ENCODE data around the gene ZSWIM9.

The ZSWIM9 gene

DNA sequence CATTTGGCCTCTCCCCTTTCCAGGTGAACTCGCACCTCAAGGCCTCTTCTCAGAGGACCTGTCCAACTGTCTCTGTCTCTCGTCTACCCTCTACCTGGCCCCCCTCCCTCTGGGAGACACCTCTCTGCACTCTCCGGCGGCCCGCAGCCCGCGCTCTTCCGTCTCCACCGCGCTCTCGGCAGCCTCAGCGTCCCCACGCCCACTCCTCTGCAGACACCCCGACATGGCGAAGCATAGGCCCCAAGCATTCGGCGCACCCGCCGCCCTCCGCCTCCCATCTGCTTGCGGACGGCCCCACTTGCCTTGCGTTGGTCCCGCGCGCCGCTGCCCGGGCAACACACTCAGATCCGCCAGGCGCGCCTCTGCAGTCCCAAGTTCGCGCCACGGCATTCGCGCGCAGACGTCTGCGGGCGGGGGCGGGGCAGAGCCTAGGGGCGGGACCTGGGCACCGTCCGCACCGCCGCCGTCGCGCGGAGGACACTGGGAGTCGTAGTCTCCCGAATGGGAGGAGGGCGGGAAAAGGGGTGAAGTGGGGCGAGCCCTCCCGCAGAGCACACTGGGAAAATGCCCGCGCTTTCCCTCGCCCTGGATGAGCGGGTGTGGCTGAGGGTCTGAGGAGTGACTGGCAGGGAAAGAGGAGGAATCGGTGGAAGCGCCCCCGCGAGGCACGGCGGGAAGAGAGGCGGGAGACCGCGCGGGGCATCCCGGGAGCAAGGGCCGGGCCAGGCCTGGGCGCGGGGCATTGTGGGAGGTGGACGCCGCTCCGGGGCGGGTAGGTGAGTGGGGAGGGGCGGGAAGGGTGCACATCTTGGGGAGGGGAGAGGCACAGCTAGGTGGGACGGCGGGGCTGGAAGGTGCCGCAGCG is at the start of gene ZSWIM9, which contains the start of gene LIG1:
Gene ZSWIM9 (plus strand): TSS at position 742 of the 865 bp plus-strand sequence. CDS start 1,123 bp downstream, outside the sequence.
Gene LIG1 (minus strand): TSS at position 406 of the 865 bp plus-strand sequence. CDS start 4,778 bp downstream, outside the sequence.
- DNase-seq (ENCODE audit: low read depth), result peak; percentile 87

DNA sequence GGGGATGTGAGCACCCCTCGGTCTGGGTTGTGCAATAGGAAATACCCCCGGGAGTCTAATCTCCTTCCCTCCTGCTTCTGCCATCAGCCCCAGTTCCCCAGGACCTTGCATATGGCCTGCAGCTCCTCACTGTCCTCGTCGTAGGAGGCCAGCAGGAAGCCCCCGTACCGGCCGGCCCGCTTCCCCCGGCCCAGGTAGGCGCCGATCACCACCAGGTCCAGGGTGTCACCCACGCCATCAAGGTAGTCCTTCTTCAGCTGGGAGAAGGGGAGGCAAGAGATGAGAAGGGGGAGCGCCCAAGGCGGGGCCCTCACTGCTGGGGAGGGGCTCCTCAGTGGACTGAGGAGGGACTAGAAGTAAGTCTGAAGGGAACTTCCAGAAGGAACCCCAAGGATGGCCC is 49.4 kb upstream of the ZSWIM9 start:
- DNase-seq (ENCODE audit: low read depth), result no peak

DNA sequence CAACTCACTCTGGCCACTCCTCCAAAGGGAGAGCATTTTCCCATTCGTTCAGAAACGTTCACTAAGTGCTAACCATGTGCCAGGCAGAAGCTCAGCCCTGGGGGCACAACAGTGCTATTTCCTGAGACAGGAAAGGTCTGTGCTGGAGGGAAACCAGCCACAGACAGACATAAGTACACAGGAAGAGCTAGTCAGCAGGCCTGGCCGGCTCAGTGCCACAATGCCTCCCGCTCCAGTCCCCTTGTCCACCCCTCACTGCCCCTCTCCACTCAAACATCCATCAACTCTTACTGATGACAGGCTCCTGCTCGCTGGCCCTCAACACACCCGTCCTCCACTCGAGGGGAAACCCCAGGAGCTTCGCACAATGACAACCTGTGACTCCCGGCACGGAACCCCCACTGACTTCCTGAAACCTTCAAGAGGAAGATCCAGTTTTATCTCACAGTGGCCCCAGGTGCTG is 48.5 kb upstream of the ZSWIM9 start:
- DNase-seq (ENCODE audit: low read depth), result no peak

GRCh38 chr19:48122421-48122820 is 48.1 kb upstream of the ZSWIM9 start:
- DNase-seq (ENCODE audit: low read depth), result no peak

DNA sequence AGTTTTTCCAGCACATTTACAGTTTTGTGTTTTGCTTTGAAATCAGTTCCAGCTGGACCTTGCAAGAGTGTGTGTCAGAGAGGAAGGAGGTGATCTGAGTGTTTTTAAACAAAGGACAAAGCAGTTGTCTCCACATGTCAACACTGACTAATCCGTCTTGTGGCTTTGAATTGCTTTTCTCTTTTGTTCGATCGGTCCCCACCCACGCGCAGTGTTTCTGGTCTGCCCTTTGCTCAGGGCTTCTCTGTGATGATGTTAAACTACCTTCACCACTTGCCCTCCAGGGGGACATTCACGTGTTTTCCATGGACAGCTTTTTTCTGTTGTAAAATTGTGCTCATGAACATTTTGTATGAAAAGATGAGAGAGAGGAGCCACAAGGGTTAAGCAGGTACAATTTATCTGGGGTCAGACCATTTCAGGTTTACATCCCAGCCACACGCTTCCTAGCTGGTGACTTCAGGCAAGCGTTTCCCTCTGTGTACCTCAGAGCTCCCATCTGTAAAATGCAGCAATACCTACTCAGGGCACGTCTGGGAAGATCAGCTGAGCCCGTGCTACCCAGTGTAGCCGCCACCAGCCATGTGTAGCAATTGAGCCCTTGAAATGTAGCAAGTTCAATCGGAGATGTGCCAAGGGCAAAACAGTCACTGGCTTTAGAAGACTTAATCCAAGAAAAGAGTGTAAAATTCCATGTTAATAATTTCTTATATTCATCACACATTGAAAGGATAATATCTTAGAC is 46.4 kb upstream of the ZSWIM9 start:
- DNase-seq (ENCODE audit: low read depth), result no peak

DNA sequence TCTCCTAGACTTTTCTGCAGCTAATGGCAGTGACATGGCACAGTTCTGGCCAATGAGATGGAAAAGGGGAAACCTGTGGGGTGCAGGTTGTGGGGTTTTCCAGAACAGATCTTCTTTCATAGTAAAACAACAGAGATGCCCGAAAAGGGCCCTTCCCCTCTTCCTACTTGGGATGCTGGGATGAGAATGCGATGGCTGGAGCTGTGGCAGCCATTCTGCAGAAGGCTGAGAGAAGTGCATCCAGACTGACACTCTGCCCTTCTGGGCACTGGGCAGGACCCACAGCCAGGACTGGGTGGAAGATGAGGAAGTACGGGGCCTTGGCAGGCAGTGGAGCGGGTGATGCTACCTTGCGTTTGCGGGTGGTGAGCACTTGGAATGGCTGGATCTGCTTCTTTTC is 42.9 kb upstream of the ZSWIM9 start:
- DNase-seq (ENCODE audit: low read depth), result no peak

DNA sequence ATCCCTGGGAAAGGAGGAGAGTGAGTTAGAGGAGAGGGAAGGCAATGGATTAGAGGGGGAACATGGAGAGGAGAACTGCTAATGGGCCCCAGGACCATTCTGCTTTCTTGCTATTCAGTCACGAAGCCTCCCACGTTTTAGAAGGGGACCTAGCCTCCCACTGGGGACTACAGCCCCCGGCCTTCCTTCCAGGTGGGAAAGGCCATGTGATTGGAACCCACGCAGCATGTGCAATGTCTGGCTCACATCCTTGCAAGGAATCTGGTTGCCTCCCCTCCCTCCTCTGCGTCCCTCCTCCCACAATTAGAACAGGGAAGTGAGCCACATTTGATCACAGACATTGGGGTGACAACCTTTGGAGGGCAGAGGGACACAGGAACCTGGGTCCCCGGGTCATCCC is 37.4 kb upstream of the ZSWIM9 start:
- DNase-seq (ENCODE audit: low read depth), result no peak

DNA sequence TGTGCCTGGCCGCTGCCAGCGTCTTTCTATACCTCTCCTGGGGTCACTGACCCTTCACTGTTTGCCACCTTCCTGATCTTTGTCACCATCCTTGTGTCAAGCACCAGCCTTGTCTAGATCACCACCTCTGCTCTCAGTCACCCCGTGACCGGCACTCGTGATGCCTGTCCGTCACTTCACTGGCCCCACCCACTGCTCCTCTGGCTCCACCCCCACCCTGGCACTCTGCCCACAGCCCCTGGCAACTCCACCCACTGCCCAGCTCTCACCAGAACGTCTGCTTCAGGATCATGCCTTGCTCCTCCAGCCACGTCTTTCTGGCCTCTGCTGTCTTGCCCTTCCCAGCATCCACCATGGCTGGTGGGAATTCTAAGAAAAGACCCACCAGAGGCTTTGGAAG is 35.1 kb upstream of the ZSWIM9 start:
- DNase-seq (ENCODE audit: low read depth), result no peak

DNA sequence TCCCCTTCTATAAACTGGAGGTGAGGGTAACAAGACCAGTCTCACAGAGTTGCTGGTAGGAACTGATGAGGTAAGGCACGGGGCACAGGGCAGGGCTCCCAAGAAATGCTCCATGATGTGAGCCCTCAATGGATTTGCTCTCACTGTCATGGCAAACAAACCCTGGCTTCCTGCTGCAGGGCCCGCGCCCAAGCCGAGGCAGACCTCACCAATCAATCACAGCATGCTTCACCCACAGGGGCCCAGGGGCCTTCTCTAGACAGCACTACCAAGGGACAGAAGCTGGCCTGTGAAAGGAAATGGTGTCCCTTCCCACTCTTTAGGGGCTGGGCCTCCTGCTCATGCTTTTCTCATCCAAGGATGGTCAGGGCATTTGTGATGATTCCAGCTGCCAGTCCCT is 33.9 kb upstream of the ZSWIM9 start:
- no peak for DNase-seq (ENCODE audit: low read depth)

DNA sequence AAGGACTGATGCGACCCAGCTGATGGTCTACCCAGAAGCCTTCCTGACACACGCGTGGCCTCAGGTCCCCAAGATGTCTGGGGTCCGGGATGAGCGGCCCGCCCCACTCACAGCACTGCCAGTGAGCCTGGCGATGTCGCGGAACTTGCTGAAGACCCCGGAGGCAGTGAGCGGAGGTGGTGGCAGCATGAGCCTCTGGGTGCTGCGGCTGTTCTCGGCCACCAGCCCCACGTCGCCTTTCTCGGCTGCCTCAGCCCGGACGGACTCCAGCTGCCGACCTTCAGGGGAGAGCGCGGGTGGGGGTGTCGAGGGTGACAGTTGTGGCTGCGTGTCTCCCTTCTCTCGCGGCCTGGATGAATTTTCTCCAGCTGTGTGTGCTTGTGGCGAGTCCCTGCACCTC is 33.1 kb upstream of the ZSWIM9 start:
- DNase-seq (ENCODE audit: low read depth), result no peak

DNA sequence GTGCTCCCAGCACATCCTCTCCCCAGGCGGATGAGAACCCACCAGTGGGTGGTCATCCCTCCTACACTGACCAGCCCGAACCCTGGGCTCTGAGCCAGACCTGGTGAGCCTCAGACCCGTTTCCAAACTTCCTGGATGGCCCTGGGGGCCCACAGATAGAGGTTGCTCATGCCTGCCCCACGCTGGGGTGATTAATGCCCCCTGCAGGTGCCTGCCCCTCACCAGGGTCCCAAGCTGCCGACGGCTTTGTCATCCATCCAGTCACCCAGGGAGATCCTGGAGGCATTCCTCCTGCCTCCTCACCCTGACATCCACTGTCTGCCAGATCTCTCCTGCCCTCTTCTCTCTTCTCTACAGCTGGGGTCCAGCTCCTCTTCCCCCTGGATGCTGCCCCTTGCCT is 31.4 kb upstream of the ZSWIM9 start:
- no peak for DNase-seq (ENCODE audit: low read depth)

DNA sequence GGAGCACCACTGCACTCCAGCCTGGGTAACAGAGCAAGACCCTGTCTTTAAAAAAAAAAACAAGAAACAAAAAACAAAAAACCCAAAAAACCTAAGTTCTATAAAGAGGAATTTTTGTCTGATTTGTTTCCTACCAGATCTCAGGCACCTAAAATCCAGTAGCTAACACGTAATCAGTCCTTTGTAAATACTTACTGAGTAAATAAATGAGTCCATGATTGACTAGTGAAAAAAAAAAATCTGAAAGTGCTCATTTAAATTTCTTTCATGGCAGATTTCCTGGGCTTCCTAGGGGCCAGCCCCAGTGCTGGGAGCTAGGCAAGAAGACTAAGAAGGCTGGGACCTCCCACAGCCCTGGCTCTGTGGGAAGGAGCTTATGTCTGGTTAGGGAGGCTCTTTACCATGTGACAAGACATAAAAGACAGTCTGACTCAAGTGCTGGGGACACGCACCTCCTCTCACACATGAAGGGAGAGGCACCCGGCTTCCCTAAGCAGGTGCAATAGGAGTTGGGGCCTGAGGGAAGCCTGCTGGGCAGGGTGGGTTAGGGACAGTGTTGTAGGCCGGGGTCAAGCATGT is 22.8 kb upstream of the ZSWIM9 start:
- DNase-seq (ENCODE audit: low read depth), result no peak

DNA sequence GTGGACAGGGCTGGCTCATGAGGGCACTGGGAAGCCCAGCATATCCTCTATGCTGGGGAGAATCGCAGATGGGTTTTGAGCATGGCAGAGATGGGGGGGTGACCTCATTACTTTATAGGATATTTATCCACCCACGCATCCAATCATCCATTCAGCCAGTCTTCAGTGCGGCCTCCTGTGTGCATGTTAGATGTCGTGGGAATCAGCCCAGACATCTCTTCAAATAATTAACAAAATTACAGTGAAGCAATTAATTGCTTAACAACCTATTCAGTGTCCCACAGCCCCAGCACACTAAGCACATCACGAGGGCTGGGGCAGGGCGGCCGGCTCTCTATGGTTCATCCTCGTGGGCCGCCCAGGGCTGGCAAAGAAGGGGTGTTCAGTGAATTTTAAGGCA is 21.9 kb upstream of the ZSWIM9 start:
- no peak for DNase-seq (ENCODE audit: low read depth)

DNA sequence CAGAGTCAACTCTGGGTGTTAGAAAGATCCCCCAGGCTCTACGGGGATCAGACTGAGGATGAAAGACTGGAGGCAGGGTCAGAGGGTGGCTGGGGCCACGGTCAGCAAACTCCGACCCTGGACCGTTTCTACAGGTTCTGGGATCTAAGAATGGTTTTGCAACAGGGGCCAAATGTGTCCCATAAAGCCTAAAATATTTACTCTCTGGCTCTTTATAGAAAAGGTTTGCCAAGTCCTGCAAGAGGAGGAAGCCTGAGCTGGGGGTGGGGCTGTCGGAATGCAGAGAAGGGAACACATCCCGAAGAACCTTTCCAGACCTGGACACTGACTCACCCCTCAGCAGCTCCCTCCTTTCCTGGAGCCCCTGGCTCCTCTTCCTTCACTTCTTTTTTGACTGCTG is 21.1 kb upstream of the ZSWIM9 start:
- DNase-seq (ENCODE audit: low read depth), result no peak

DNA sequence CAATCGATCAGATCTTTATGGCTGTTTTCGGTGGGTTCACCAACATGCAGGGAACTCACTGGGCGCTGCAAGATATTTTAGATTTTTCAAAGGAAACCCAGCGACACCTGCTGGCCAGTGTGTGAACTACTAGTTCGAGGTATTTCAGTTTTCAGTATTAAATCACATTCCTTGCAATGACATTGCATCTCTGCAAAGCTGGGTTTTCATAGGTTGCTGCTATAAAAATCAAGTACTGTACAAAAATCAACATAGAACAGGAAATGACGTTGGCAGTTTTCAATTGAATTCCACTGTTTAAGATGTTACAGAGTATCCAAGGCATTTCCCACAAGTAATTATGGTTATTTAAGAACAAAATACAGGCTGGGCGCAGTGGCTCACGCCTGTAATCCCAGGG is 17.9 kb upstream of the ZSWIM9 start:
- DNase-seq (ENCODE audit: low read depth), result peak; percentile 57

DNA sequence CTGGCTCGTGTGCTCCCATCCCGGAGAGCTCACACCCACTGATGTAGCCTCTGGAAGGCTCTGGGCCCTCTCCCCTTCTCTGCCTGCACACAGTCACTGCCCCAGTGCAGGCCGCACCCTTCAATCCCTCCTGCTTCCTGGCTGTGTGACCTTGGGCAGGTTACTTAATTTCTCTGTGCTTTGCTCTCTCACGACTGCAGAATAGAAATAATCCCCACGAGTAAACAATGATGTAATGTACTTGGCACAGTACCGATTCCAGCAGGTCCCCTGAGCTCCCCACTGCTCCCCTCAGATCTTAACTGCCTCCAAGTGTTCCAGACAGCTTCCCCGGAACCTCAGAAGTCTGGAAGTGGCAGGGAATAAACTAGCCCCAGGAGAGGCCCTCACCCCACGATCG is 16.5 kb upstream of the ZSWIM9 start:
- DNase-seq (ENCODE audit: low read depth), result no peak

- DNase-seq (ENCODE audit: low read depth), result no peak
Measured at GRCh38 chr19:48158210-48158790, 12.2 kb upstream of the ZSWIM9 start.

- no peak for DNase-seq (ENCODE audit: low read depth)
Measured at GRCh38 chr19:48168689-48169088, 1.8 kb upstream of the ZSWIM9 start.

DNA sequence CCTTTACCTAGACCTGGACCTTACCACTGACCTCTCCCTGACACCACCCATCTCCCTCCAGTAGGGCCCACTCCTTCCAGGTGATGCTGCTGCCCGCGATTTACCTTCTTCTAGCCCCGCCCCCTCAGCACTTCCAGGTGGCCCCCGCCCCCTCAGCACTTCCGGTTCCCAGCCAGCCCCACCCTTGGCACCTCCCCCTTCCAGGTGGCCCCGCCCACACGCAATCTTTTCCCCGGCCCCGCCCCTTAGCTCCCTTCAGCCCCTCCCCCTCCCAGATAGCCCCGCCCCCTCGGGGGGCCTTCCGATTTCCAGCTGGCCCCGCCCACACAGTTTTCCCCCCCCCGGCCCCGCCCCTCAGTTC is 922 bp upstream of the ZSWIM9 start:
- peak; percentile 88 for DNase-seq (ENCODE audit: low read depth)

- DNase-seq (ENCODE audit: low read depth), result no peak
Measured at GRCh38 chr19:48170817-48171347, 402 bp downstream of the ZSWIM9 start.

DNA sequence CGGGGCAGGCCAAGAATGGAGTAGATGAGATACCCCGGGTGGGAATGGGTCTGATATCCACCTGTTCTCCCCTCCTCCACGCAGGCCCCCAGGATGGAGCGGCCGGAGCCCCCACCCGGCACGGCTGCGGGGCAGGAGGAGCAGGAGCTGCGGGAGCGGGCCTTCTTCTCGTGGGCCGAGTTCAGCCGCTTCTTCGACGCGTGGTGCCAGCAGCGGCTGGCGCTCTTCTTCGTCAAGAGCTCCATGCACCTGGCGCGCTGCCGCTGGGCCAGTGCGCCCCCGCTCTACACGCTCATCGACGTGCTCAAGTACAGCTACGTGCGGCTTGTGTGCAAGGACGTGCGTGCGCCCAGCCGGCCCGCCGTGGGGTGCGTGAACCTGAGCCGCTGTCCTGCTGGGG is 1.2 kb downstream of the ZSWIM9 start:
- no peak for DNase-seq (ENCODE audit: low read depth)

DNA sequence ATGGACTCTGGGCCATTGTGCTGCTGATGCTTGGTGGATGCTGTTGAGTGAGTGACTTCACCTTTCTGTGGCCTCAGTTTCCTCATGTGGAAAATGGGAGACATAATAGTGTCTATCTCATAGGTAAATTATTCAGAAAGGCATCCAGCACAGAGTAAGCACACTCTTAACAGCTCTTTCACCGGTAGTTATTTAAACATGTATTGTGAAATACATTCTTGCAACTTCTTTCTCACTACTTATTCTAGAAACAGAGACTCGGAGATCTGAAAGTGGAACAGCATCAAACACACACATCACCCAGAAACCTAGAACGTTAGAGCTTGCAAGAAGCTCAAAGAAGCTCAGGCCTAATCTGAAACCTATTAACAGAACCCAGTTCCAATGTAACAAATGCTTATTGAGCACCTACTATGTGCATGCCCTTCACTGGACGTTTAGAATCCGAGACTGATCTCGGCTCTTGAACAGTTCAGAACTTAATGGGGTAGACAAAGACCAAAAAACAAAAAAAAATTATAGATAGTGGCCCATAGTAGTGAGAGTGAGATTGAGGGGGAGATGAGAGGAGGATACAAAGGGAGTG is 4.1 kb downstream of the ZSWIM9 start:
- DNase-seq (ENCODE audit: low read depth), result no peak
